OCI-LY7 (cell line): ENCODE measurements around the gene FOXC2. TPM values are rescaled to one million over a fixed set of nuclear protein-coding genes. Genes with fewer than 3 reads are reported as not detected.

Experiments
- BruUV-seq: library from RNA; stranded (reverse); fragments of 400-500 nt; replicated peaks from 2 replicates; lab custom pipeline; 2021; lab: Mats Ljungman, UMichigan
- CTCF ChIA-PET: fragments of 300-600 bp; sonication (Branson Sonifier 250); formaldehyde crosslinking; loops from one replicate; lab custom pipeline; 2022; ENCODE audit warnings: antibody characterized with exemption; ENCODE audit not compliant: unreplicated experiment; lab: Charles Lee
- POLR2A ChIA-PET: fragments of 300-600 bp; sonication (Branson Sonifier 250); formaldehyde crosslinking; loops from one replicate; lab custom pipeline; 2022; ENCODE audit warnings: antibody characterized with exemption; lab: Charles Lee
- DNase-seq: peaks from one replicate; pipeline ENCODE4 v3.0.0-alpha.2; 2015; ENCODE audit warnings: low spot score
- H2AFZ ChIP-seq: fragments of 200-600 bp; sonication (generic), shearing (Covaris generic); 2 replicates; pipeline ENCODE4 v1.6.1; 2014; ENCODE audit warnings: mild to moderate bottlenecking, antibody characterized with exemption, low read length, moderate library complexity
- H3K27ac ChIP-seq: fragments of 200-600 bp; sonication (generic); 2 replicates; pipeline ENCODE4 v1.5.1; 2014; ENCODE audit warnings: mixed run types, low read depth, mild to moderate bottlenecking, moderate library complexity, low read length, inconsistent platforms; ENCODE audit not compliant: poor library complexity, severe bottlenecking
- H3K36me3 ChIP-seq: fragments of 200-600 bp; sonication (generic); 2 replicates; pipeline ENCODE4 v1.6.1; 2014; ENCODE audit warnings: mild to moderate bottlenecking, antibody characterized with exemption, low read length, moderate library complexity, mixed read lengths; ENCODE audit not compliant: insufficient read depth
- H3K4me1 ChIP-seq: fragments of 200-600 bp; sonication (generic); 2 replicates; pipeline ENCODE4 v1.5.1; 2014; ENCODE audit warnings: mild to moderate bottlenecking, low read length; ENCODE audit not compliant: insufficient read depth, poor library complexity, severe bottlenecking
- H3K4me2 ChIP-seq: fragments of 200-600 bp; sonication (generic); 2 replicates; pipeline ENCODE4 v1.6.1; 2014; ENCODE audit warnings: mild to moderate bottlenecking, low read length
- H3K4me3 ChIP-seq: fragments of 200-600 bp; sonication (generic); 2 replicates; pipeline ENCODE4 v1.5.1; 2014; ENCODE audit warnings: mild to moderate bottlenecking, low read depth, low read length; ENCODE audit not compliant: poor library complexity, severe bottlenecking
- H3K79me2 ChIP-seq: fragments of 200-600 bp; sonication (generic); 2 replicates; pipeline ENCODE4 v1.6.1; 2016; ENCODE audit warnings: low read depth, mild to moderate bottlenecking, low read length, moderate library complexity, mixed read lengths; ENCODE audit not compliant: insufficient read depth
- H3K9me2 ChIP-seq: fragments of 200-600 bp; sonication (generic); 2 replicates; pipeline ENCODE4 v1.6.1; 2016; ENCODE audit warnings: mild to moderate bottlenecking, low read length, mixed read lengths; ENCODE audit not compliant: insufficient read depth
- H3K9me3 ChIP-seq: fragments of 200-600 bp; sonication (generic); 2 replicates; pipeline ENCODE4 v1.6.1; 2014; ENCODE audit warnings: mild to moderate bottlenecking, mixed run types, low read length, mixed read lengths
- H4K20me1 ChIP-seq: fragments of 200-600 bp; sonication (generic); 2 replicates; pipeline ENCODE4 v1.6.1; 2014; ENCODE audit warnings: mild to moderate bottlenecking, antibody characterized with exemption, low read length, moderate library complexity, mixed read lengths; ENCODE audit not compliant: insufficient read depth
- EZH2phosphoT487 ChIP-seq: fragments of 200-600 bp; sonication (generic); IDR thresholded peaks from 2 replicates; pipeline ENCODE4 v1.6.1; 2018; ENCODE audit warnings: low read depth, borderline replicate concordance, mild to moderate bottlenecking, mixed run types, antibody characterized with exemption, low read length, moderate library complexity, mixed read lengths
- intact Hi-C: fragments of 100-400 bp; cut with micrococcal nuclease; formaldehyde crosslinking; loops from one replicate; pipeline ENCODE4 v1.10.0; 2022; ENCODE audit not compliant: unreplicated experiment
- total RNA-seq, 2 experiments: library from RNA; depleted of rRNA in 1 of 2; stranded (reverse); fragments of >200 nt in 1 of 2; shearing (Covaris generic) in 1 of 2; gene quantifications; 2 replicates each; pipeline ENCODE4 v1.2.3, GENCODE V29; 2014 to 2022
- TF ChIP-seq, protein P1 (sequence below): fragments of 200-600 bp; sonication (generic); conservative IDR thresholded peaks from 2 replicates; pipeline ENCODE4 v1.5.1; 2014; ENCODE audit warnings: mild to moderate bottlenecking, antibody characterized with exemption, low read length, moderate library complexity, mixed read lengths

The FOXC2 gene
- total RNA-seq, 2 experiments from 2014 or later = not detected

- Histone ChIP-seq H3K9me3 (no peaks in the 10 kb centered on the region), H4K20me1 (no peaks in the 10 kb centered on the region), H3K79me2 (peaks cover 7% of the 10 kb centered on the region; the same call in 1 of the 2 replicates), H3K4me1 (peaks cover 16% of the 10 kb centered on the region), H3K4me2 (no peak overlapping the region), H3K4me3 (no peak overlapping the region), H2AFZ (no peak overlapping the region), H3K27ac (no peak overlapping the region), H3K36me3 (no peaks in the 10 kb centered on the region), H3K9me2 (no peaks in the 10 kb centered on the region)
- no TSS peak for BruUV-seq
- TF ChIP-seq, protein P1, sequence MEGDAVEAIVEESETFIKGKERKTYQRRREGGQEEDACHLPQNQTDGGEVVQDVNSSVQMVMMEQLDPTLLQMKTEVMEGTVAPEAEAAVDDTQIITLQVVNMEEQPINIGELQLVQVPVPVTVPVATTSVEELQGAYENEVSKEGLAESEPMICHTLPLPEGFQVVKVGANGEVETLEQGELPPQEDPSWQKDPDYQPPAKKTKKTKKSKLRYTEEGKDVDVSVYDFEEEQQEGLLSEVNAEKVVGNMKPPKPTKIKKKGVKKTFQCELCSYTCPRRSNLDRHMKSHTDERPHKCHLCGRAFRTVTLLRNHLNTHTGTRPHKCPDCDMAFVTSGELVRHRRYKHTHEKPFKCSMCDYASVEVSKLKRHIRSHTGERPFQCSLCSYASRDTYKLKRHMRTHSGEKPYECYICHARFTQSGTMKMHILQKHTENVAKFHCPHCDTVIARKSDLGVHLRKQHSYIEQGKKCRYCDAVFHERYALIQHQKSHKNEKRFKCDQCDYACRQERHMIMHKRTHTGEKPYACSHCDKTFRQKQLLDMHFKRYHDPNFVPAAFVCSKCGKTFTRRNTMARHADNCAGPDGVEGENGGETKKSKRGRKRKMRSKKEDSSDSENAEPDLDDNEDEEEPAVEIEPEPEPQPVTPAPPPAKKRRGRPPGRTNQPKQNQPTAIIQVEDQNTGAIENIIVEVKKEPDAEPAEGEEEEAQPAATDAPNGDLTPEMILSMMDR = no peak
- no peak for TF ChIP-seq EZH2phosphoT487
- CTCF ChIA-PET = no interaction called here
- POLR2A ChIA-PET = interaction anchor here (0.7 kb wide), 1 partner anchor 42 kb away, joined by 3 read pairs; no protein-coding TSS in a partner anchor
- intact Hi-C loops = no loop called here
- no peak for DNase-seq
Observed at GRCh38 chr16:86558355-86559193, 8.1 kb upstream of the FOXC2 start.

DNA sequence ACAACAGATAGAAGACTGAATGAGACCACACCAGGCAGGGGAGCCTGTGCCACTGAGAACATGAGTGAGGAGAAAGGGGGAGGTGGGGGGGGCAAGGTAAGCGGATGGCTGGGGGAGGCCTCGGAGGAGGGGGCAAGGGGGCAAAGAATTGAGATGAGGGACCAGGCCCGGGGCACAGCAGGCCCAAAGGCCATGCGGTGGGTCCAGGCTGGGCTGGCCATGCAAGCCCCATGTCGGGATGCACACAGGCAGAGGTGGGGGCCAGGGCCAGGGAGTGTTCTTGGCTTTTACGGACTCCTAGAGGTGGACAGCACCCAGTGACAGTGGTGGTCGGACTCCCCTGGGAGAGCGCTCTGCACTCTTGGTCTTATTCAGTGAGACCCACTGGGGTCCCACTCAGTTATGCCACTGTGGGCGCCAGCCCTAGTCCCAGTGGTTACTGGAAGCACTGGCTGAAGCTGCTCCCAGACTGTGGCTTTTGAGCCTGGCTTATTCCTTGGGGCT, 6.8 kb upstream of the FOXC2 start:
- Histone ChIP-seq H3K79me2 (no peaks in the 10 kb centered on the region), H3K36me3 (no peaks in the 10 kb centered on the region), H3K9me3 (no peaks in the 10 kb centered on the region), H2AFZ (no peak overlapping the region), H3K27ac (no peak overlapping the region), H3K9me2 (no peaks in the 10 kb centered on the region), H3K4me2 (no peak overlapping the region), H3K4me1 (peaks cover 19% of the 10 kb centered on the region), H3K4me3 (no peak overlapping the region), H4K20me1 (no peaks in the 10 kb centered on the region)
- intact Hi-C loops = loop anchor here (5.0 kb wide), 2 partner anchors 202 to 737 kb away; no protein-coding TSS in a partner anchor
- POLR2A ChIA-PET = no interaction called here
- CTCF ChIA-PET = no interaction called here
- TF ChIP-seq, protein P1 = no peak
- TF ChIP-seq EZH2phosphoT487 = no peak
- DNase-seq = no peak
- no TSS peak for BruUV-seq

DNA sequence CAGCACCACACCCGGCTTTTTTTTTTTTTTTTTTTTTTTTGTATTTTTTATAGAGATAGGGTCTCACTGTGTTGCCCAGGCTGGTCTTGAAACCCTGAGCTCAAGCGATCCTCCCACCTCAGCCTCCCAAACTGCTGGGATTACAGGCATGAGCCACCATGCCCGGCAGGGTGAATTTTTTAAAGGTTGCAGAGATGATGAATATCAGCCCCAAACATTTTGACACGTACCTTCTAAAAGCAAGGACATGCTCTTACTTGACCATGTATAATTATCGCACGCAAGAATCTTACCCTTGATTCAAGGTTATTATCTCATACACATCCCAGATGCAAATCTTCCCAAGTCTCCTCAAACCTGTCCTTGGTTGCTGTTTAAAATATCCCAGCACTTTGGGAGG, 4.3 kb upstream of the FOXC2 start:
- H3K4me2 ChIP-seq = no peak overlapping the region
- CTCF ChIA-PET = no interaction called here
- no peak overlapping the region for H2AFZ ChIP-seq
- no peaks in the 10 kb centered on the region for H3K9me2 ChIP-seq
- POLR2A ChIA-PET = no interaction called here
- TF ChIP-seq, protein P1 = no peak
- TF ChIP-seq EZH2phosphoT487 = no peak
- no peak overlapping the region for H3K27ac ChIP-seq
- intact Hi-C loops = loop anchor here (5.0 kb wide), 2 partner anchors 200 to 735 kb away; no protein-coding TSS in a partner anchor
- DNase-seq = no peak
- no peaks in the 10 kb centered on the region for H3K9me3 ChIP-seq
- H3K4me3 ChIP-seq = no peak overlapping the region
- no peaks in the 10 kb centered on the region for H3K36me3 ChIP-seq
- H3K79me2 ChIP-seq = no peaks in the 10 kb centered on the region
- no peaks in the 10 kb centered on the region for H4K20me1 ChIP-seq
- BruUV-seq = no TSS peak
- peaks cover 12% of the 10 kb centered on the region for H3K4me1 ChIP-seq
